ENCODE data around the gene PTPRN2.

DNA sequence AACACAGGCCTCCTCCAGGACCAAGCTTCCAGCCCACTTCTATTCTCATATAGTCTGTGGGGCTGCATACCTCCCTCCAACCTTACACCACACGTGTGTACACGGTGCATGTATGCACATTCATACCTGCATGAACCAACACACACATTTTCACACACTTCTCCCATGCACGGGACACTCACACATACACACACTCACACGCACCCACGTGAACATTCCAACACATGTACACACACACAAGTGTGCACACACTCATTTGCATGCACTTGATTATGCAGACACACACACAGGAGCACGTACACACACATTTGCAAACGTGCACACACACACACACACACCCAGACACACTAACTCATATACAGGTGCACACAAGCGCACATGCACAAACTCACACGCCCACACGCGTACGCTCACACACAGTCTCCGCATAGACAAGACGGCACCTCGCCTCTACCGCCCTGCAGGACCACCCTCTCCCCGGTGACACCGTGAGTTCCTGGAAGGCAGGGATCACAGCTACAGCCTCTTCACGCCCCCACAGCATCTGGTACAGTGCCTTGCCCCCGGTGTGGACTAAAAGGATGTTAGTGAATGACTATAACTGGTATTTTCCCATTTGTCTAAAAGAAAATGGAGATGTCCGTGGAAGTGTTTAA lies 263.8 kb downstream of the PTPRN2 start:
- TF ChIP-seq CREM (IDR thresholded peaks at IDR 0.05): no peak
- TF ChIP-seq CREM (CRISPR knock-in tag; IDR thresholded peaks at IDR 0.05): no peak
- TF ChIP-seq JUNB (CRISPR knock-in tag; IDR thresholded peaks at IDR 0.05; ENCODE audit: borderline replicate concordance): no peak
